PC-3 (cell line): Measurements from ENCODE around the gene RIMBP2.

Experiments used
- CTCF ChIP-seq: fragments of 300-600 bp; sonication (generic); conservative IDR thresholded peaks from 2 replicates; pipeline ENCODE4 v1.5.1; 2017; ENCODE audit warnings: antibody characterized with exemption, low read depth, mild to moderate bottlenecking, low read length
- EZH2 ChIP-seq: fragments of 300-600 bp; sonication (generic); IDR thresholded peaks from one replicate; pipeline ENCODE4 v1.6.1; 2017; ENCODE audit warnings: antibody characterized with exemption, mild to moderate bottlenecking, low read length; ENCODE audit not compliant: unreplicated experiment
- EZH2phosphoT487 ChIP-seq: fragments of 300-600 bp; sonication (generic); IDR thresholded peaks from 2 replicates; pipeline ENCODE4 v1.6.1; 2018; ENCODE audit warnings: mild to moderate bottlenecking, antibody characterized with exemption, low read length, borderline replicate concordance

- TF ChIP-seq EZH2: no peak
- no peak for TF ChIP-seq CTCF
- TF ChIP-seq EZH2phosphoT487: no peak
Observed at GRCh38 chr12:130514149-130514551, 201.9 kb downstream of the RIMBP2 start.
